ENCODE results near the gene ENAH. TPM values are rescaled to one million over a fixed set of nuclear protein-coding genes. Genes with fewer than 3 reads are reported as not detected.

Gene ENAH
- total RNA-seq, 3 donors from 2014 or later: 0.90 to 1.3 (median 1.1) TPM

- H3K9me3 Mint-ChIP-seq: no peaks in the 10 kb centered on the region
- peaks cover 21% of the 10 kb centered on the region for H3K4me1 Mint-ChIP-seq (ENCODE audit: low read depth)
- no peak for ATAC-seq
- no peak overlapping the region for H3K4me3 Mint-ChIP-seq
- H3K27me3 Mint-ChIP-seq (ENCODE audit: low read depth): no peaks in the 10 kb centered on the region
- no peaks in the 10 kb centered on the region for H3K36me3 Mint-ChIP-seq (ENCODE audit: insufficient read depth)
- no peak for DNase-seq
These were observed 215.0 kb downstream of the ENAH start for GRCh38 chr1:225437710-225438437.

Other genes starting within 250 kb of the ENAH start
- gene LBR, start 225.1 kb downstream of the ENAH start, total RNA-seq: 10 to 100 TPM; 71.0 to 89.9 (median 78.9) TPM
- gene SRP9, start 124.7 kb upstream of the ENAH start, total RNA-seq: 100 to 1,000 TPM; 261 to 287 (median 273) TPM
- gene EPHX1, start 157.0 kb upstream of the ENAH start, total RNA-seq: 1 to 10 TPM; 1.8 to 2.2 (median 1.9) TPM
- 10 to 100 TPM in 1 of 3 donors, 1 to 10 TPM in 2; 7.1 to 13.5 (median 9.1) TPM for gene TMEM63A, start 229.3 kb upstream of the ENAH start, total RNA-seq
- under 1 TPM in 1 of 3 donors, not detected in 2; 0.22 TPM for gene LEFTY1, start 236.0 kb upstream of the ENAH start, total RNA-seq